Measurements from ENCODE around the gene IFT122.

The IFT122 gene

GRCh38 chr3:129460155-129460554, 20.1 kb downstream of the IFT122 start:
- Histone ChIP-seq H3K36me3 (ENCODE audit: insufficient read depth, low read length) (peaks cover 32% of the 10 kb centered on the region), H3K9me3 (ENCODE audit: low read length) (no peaks in the 10 kb centered on the region), H3K27me3 (ENCODE audit: insufficient read depth, low read length) (no peaks in the 10 kb centered on the region), H2AFZ (ENCODE audit: low read depth, low read length) (no peak overlapping the region), H3K4me3 (ENCODE audit: low read length) (no peak overlapping the region), H3K4me1 (ENCODE audit: insufficient read depth, low read length) (peaks cover 3% of the 10 kb centered on the region)

DNA sequence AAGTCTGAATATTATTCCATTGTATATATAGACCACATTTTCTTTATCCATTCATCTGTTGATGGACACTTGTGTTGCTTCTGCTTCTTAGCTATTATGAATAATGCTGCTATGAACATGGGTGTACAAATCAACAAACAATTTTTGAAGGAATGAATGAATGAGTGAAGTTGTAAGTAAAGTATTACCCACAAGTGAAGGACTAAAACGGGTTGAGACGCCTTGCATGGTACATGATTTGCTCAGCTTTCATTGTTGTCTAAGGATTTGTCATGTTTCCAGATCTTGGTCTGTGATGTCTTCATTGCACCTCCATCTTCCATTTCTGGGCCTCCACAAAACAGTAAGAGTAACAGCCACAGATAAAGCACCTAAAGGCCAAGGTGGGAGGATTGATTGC, 20.5 kb downstream of the IFT122 start:
- Histone ChIP-seq H3K9me3 (ENCODE audit: low read length) (no peaks in the 10 kb centered on the region), H3K4me1 (ENCODE audit: insufficient read depth, low read length) (peaks cover 3% of the 10 kb centered on the region), H2AFZ (ENCODE audit: low read depth, low read length) (no peak overlapping the region), H3K36me3 (ENCODE audit: insufficient read depth, low read length) (peaks cover 32% of the 10 kb centered on the region), H3K4me3 (ENCODE audit: low read length) (no peak overlapping the region), H3K27me3 (ENCODE audit: insufficient read depth, low read length) (no peaks in the 10 kb centered on the region)

- Histone ChIP-seq H3K4me1 (ENCODE audit: insufficient read depth, low read length) (peaks cover 3% of the 10 kb centered on the region), H3K9me3 (ENCODE audit: low read length) (no peaks in the 10 kb centered on the region), H3K4me3 (ENCODE audit: low read length) (no peak overlapping the region), H2AFZ (ENCODE audit: low read depth, low read length) (no peak overlapping the region), H3K36me3 (ENCODE audit: insufficient read depth, low read length) (peaks cover 32% of the 10 kb centered on the region), H3K27me3 (ENCODE audit: insufficient read depth, low read length) (no peaks in the 10 kb centered on the region)
These were observed 21.0 kb downstream of the IFT122 start for GRCh38 chr3:129461022-129461421.

GRCh38 chr3:129461461-129462146, 21.6 kb downstream of the IFT122 start:
- Histone ChIP-seq H2AFZ (ENCODE audit: low read depth, low read length) (no peak overlapping the region), H3K9me3 (ENCODE audit: low read length) (no peaks in the 10 kb centered on the region), H3K4me1 (ENCODE audit: insufficient read depth, low read length) (peaks cover 3% of the 10 kb centered on the region), H3K27me3 (ENCODE audit: insufficient read depth, low read length) (no peaks in the 10 kb centered on the region), H3K36me3 (ENCODE audit: insufficient read depth, low read length) (peaks cover 32% of the 10 kb centered on the region), H3K4me3 (ENCODE audit: low read length) (no peak overlapping the region)

DNA sequence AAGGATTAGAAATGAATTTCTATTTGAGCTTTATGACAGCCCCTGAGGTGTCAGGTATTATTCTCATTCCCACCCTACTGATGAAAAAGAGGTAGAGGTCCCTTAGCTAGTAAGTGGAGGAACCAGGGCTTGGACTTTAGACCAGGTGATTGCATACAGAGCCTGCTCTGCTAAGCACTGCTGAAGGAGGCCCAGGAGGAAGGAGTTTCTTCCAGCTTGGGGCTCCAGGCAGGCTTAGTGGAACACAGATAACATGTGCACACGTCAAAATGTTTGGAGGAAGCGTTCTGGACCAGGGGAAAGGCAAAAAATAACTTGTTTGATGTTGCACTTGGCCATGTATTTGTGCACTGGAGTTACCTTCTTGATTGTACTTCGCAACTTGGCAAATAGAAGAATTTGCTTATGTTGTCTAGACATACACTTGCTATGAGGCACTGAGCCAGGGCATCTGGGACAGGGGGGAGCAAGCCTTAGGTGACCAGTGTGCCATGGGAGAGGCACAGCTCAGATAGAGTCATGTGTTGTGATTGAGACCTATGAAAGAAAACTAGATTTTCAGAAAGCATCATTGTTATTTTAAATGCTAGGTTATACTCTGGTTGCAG, 22.4 kb downstream of the IFT122 start:
- Histone ChIP-seq H3K27me3 (ENCODE audit: insufficient read depth, low read length) (no peaks in the 10 kb centered on the region), H3K36me3 (ENCODE audit: insufficient read depth, low read length) (peaks cover 28% of the 10 kb centered on the region), H3K4me3 (ENCODE audit: low read length) (no peak overlapping the region), H3K9me3 (ENCODE audit: low read length) (no peaks in the 10 kb centered on the region), H2AFZ (ENCODE audit: low read depth, low read length) (no peak overlapping the region), H3K4me1 (ENCODE audit: insufficient read depth, low read length) (peaks cover 3% of the 10 kb centered on the region)

- no peak overlapping the region for H3K4me3 ChIP-seq (ENCODE audit: low read length)
- H3K36me3 ChIP-seq (ENCODE audit: insufficient read depth, low read length) = peaks cover 29% of the 10 kb centered on the region
- H3K27me3 ChIP-seq (ENCODE audit: insufficient read depth, low read length) = no peaks in the 10 kb centered on the region
- peaks cover 3% of the 10 kb centered on the region for H3K4me1 ChIP-seq (ENCODE audit: insufficient read depth, low read length)
- no peaks in the 10 kb centered on the region for H3K9me3 ChIP-seq (ENCODE audit: low read length)
- H2AFZ ChIP-seq (ENCODE audit: low read depth, low read length) = no peak overlapping the region
These were observed 23.1 kb downstream of the IFT122 start for GRCh38 chr3:129463094-129463493.

DNA sequence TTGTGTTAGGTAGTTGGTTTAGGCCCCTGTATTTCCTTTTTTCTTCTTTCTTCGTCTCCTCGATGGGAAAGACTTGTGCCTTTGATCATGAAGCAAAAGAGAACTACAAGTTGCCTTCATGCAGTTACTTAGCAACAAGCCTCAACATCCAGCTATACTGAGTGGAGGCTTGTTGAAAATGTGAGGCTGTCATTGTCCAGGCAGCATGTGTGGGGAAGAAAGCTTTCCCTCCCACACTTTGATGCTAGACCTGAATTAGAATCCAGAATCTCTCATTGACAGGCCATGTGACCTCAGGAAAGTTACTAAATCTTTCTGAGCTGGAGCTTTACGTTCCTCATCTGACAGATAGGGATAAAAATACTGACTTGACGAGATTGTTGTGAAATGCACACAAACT, 23.7 kb downstream of the IFT122 start:
- no peak overlapping the region for H3K4me3 ChIP-seq (ENCODE audit: low read length)
- no peak overlapping the region for H2AFZ ChIP-seq (ENCODE audit: low read depth, low read length)
- no peaks in the 10 kb centered on the region for H3K27me3 ChIP-seq (ENCODE audit: insufficient read depth, low read length)
- H3K4me1 ChIP-seq (ENCODE audit: insufficient read depth, low read length) = peaks cover 3% of the 10 kb centered on the region
- H3K9me3 ChIP-seq (ENCODE audit: low read length) = no peaks in the 10 kb centered on the region
- H3K36me3 ChIP-seq (ENCODE audit: insufficient read depth, low read length) = peaks cover 25% of the 10 kb centered on the region

- peaks cover 39% of the 10 kb centered on the region for H3K36me3 ChIP-seq (ENCODE audit: insufficient read depth, low read length)
- H3K9me3 ChIP-seq (ENCODE audit: low read length) = no peaks in the 10 kb centered on the region
- no peak overlapping the region for H3K4me3 ChIP-seq (ENCODE audit: low read length)
These were observed 27.9 kb downstream of the IFT122 start for GRCh38 chr3:129467932-129468331.

GRCh38 chr3:129469026-129469425, 29.0 kb downstream of the IFT122 start:
- no peaks in the 10 kb centered on the region for H3K27me3 ChIP-seq (ENCODE audit: insufficient read depth, low read length)
- H2AFZ ChIP-seq (ENCODE audit: low read depth, low read length) = no peak overlapping the region
- no peaks in the 10 kb centered on the region for H3K9me3 ChIP-seq (ENCODE audit: low read length)
- no peak overlapping the region for H3K4me3 ChIP-seq (ENCODE audit: low read length)
- H3K36me3 ChIP-seq (ENCODE audit: insufficient read depth, low read length) = peaks cover 33% of the 10 kb centered on the region
- no peaks in the 10 kb centered on the region for H3K4me1 ChIP-seq (ENCODE audit: insufficient read depth, low read length)

More at GRCh38 chr3:129467932-129468331, 27.9 kb downstream of the IFT122 start:
- Histone ChIP-seq H3K4me1 (ENCODE audit: insufficient read depth, low read length) (peaks cover 3% of the 10 kb centered on the region), H2AFZ (ENCODE audit: low read depth, low read length) (no peak overlapping the region), H3K27me3 (ENCODE audit: insufficient read depth, low read length) (no peaks in the 10 kb centered on the region)

DNA sequence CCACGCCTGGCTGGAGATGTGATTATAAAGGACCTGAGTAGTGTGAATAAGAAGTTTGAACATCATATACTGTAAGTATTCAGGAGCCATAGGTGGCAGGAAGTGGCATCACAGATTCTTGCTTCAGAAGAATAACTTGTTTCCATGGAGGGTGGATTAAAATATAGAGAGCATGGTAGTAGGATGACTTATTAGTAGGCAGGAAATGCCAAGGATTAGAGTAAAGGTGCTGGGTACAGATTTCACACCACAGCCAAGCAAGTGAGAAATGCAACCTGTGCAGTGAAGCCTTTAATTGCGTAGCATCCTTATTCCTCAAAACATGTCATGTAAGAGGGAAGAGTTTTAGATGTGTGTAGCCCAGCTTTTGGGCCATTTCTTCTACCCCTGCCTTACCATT, 30.8 kb downstream of the IFT122 start:
- no peak overlapping the region for H3K4me3 ChIP-seq (ENCODE audit: low read length)
- no peaks in the 10 kb centered on the region for H3K4me1 ChIP-seq (ENCODE audit: insufficient read depth, low read length)
- peaks cover 28% of the 10 kb centered on the region for H3K36me3 ChIP-seq (ENCODE audit: insufficient read depth, low read length)

GRCh38 chr3:129473067-129473768, 33.2 kb downstream of the IFT122 start:
- Histone ChIP-seq H2AFZ (ENCODE audit: low read depth, low read length) (no peak overlapping the region), H3K9me3 (ENCODE audit: low read length) (no peaks in the 10 kb centered on the region), H3K4me1 (ENCODE audit: insufficient read depth, low read length) (no peaks in the 10 kb centered on the region), H3K36me3 (ENCODE audit: insufficient read depth, low read length) (peaks cover 44% of the 10 kb centered on the region), H3K4me3 (ENCODE audit: low read length) (no peak overlapping the region), H3K27me3 (ENCODE audit: insufficient read depth, low read length) (no peaks in the 10 kb centered on the region)

More for the DNA sequence above, 30.8 kb downstream of the IFT122 start:
- no peaks in the 10 kb centered on the region for H3K9me3 ChIP-seq (ENCODE audit: low read length)
- no peaks in the 10 kb centered on the region for H3K27me3 ChIP-seq (ENCODE audit: insufficient read depth, low read length)
- H2AFZ ChIP-seq (ENCODE audit: low read depth, low read length) = no peak overlapping the region

GRCh38 chr3:129473769-129474152, 33.7 kb downstream of the IFT122 start:
- H3K9me3 ChIP-seq (ENCODE audit: low read length) = no peaks in the 10 kb centered on the region
- no peaks in the 10 kb centered on the region for H3K27me3 ChIP-seq (ENCODE audit: insufficient read depth, low read length)
- H2AFZ ChIP-seq (ENCODE audit: low read depth, low read length) = no peak overlapping the region
- peaks cover 50% of the 10 kb centered on the region for H3K36me3 ChIP-seq (ENCODE audit: insufficient read depth, low read length)
- no peak overlapping the region for H3K4me3 ChIP-seq (ENCODE audit: low read length)
- no peaks in the 10 kb centered on the region for H3K4me1 ChIP-seq (ENCODE audit: insufficient read depth, low read length)

DNA sequence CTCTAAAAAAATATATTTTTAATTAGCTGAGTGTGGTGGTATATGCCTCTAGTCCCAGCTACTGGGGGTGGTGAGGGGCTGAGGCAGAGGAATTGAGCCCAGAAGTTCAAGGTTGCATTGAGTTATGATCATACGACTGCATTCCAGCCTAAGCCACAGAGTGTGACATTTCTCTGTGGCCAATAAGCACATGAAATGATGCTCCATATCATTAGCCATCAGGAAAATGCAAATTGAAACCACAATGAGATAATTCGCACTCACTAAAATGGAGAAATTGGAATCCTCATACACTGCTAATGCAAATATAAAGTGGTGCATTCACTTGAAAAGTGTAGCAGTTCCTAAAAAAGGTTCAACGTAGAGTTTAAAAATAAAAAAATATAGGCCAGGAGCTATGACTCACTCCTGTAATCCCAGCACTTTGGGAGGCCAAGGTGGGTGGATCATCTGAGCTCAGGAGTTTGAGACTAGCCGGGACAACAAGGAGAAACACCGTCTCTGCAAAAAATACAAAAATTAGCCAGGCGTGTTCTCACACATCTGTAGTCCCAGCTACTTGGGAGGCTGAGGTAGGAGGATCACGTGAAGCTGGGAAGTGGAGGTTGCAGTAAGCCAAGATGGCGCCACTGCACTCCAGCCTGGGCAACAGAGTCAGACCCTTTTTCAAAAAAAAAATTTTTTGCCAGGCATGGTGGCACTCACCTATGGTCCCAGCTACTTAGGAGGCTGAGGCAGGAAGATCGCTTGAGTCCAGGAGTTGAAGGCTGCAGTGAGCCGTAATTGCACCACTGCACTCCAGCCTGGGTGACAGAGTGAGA, 35.2 kb downstream of the IFT122 start:
- H3K4me1 ChIP-seq (ENCODE audit: insufficient read depth, low read length) = no peaks in the 10 kb centered on the region
- no peaks in the 10 kb centered on the region for H3K27me3 ChIP-seq (ENCODE audit: insufficient read depth, low read length)
- no peak overlapping the region for H2AFZ ChIP-seq (ENCODE audit: low read depth, low read length)
- peaks cover 51% of the 10 kb centered on the region for H3K36me3 ChIP-seq (ENCODE audit: insufficient read depth, low read length)
- no peak overlapping the region for H3K4me3 ChIP-seq (ENCODE audit: low read length)
- no peaks in the 10 kb centered on the region for H3K9me3 ChIP-seq (ENCODE audit: low read length)

All from neuron (in vitro differentiated cells).